ENCODE results near the gene ANAPC1. TPM values are rescaled to one million over a fixed set of nuclear protein-coding genes. Genes with fewer than 3 reads are reported as not detected.

Gene ANAPC1, protein sequence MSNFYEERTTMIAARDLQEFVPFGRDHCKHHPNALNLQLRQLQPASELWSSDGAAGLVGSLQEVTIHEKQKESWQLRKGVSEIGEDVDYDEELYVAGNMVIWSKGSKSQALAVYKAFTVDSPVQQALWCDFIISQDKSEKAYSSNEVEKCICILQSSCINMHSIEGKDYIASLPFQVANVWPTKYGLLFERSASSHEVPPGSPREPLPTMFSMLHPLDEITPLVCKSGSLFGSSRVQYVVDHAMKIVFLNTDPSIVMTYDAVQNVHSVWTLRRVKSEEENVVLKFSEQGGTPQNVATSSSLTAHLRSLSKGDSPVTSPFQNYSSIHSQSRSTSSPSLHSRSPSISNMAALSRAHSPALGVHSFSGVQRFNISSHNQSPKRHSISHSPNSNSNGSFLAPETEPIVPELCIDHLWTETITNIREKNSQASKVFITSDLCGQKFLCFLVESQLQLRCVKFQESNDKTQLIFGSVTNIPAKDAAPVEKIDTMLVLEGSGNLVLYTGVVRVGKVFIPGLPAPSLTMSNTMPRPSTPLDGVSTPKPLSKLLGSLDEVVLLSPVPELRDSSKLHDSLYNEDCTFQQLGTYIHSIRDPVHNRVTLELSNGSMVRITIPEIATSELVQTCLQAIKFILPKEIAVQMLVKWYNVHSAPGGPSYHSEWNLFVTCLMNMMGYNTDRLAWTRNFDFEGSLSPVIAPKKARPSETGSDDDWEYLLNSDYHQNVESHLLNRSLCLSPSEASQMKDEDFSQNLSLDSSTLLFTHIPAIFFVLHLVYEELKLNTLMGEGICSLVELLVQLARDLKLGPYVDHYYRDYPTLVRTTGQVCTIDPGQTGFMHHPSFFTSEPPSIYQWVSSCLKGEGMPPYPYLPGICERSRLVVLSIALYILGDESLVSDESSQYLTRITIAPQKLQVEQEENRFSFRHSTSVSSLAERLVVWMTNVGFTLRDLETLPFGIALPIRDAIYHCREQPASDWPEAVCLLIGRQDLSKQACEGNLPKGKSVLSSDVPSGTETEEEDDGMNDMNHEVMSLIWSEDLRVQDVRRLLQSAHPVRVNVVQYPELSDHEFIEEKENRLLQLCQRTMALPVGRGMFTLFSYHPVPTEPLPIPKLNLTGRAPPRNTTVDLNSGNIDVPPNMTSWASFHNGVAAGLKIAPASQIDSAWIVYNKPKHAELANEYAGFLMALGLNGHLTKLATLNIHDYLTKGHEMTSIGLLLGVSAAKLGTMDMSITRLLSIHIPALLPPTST (N-terminal part only)
- total RNA-seq = 120 and 126 TPM in 2 replicates

GRCh38 chr2:111883661-111884591 lies at the start of gene ANAPC1:
Gene ANAPC1 (minus strand): TSS chr2:111884193. CDS start chr2:111880825, 3,368 bp downstream.
- H3K4me1 Mint-ChIP-seq (ENCODE audit: low read depth) = no peaks in the 10 kb centered on the region
- peaks cover 9% of the 10 kb centered on the region for H3K36me3 Mint-ChIP-seq (ENCODE audit: low read depth)
- intact Hi-C loops (cut with micrococcal nuclease) = loop anchor here (1.0 to 10.0 kb wide), 7 partner anchors 14 to 698 kb away; partner anchors contain the start of genes CHCHD5, MERTK, POLR1B and RGPD8
- no peaks in the 10 kb centered on the region for H3K9me3 Mint-ChIP-seq
- peak; percentile 84 for DNase-seq (ENCODE audit: low spot score)
- peaks cover 4% of the 10 kb centered on the region for H3K27me3 Mint-ChIP-seq (ENCODE audit: insufficient read depth)
- H3K27ac Mint-ChIP-seq = peak within 1 kb of the TSS; percentile 93
- H3K4me3 Mint-ChIP-seq = peak within 1 kb of the TSS; percentile 95

DNA sequence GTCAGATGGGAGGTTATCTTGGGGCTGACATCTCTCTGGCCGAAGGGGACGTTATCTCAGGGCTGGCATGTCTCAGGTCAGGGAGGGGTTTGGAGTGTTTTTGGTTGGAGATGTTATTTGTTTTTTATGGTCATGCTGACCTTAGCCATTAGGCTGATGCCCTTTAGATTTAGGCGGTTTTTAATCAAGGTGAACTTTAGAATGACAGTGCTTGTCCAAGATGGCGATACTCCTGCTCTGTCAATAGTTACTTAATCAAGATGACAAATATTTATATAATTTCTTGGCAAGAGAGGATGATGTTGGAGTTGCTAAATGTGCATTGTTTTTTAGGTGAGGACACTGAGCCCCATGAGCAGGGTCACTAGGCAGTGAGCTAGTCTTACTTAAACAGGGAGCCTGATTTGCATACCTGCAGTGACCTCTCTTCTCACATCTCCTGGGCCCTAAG lies 48.9 kb upstream of the ANAPC1 start:
- Mint-ChIP-seq H3K4me3 (no peak overlapping the region), H3K36me3 (ENCODE audit: low read depth) (no peaks in the 10 kb centered on the region), H3K27me3 (ENCODE audit: insufficient read depth) (peaks cover 10% of the 10 kb centered on the region), H3K4me1 (ENCODE audit: low read depth) (peaks cover 17% of the 10 kb centered on the region), H3K27ac (no peak overlapping the region), H3K9me3 (no peaks in the 10 kb centered on the region)
- intact Hi-C loops (cut with micrococcal nuclease) = no loop called here
- DNase-seq (ENCODE audit: low spot score) = no peak

DNA sequence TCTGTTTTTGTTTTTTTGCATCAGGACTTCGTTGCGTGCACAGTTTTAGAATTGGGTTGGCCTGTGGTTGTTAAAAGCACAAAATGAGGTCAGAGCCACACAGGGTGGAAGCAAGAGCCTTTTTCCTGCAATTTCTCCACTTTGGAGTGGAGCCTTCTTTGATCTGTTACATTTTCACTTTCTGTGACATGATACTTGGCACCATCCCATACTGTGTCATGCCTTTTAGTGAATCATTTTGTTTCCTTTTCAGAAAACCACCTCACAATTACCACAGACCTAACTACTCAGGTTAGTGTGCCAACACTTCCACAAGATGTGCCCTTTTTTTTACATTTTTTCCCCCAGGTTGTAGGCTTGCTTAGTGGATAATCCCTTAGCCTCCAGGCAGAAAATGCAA lies 46.9 kb upstream of the ANAPC1 start:
- H3K9me3 Mint-ChIP-seq = no peaks in the 10 kb centered on the region
- H3K27ac Mint-ChIP-seq = peak overlapping the region; percentile 46
- peaks cover 17% of the 10 kb centered on the region for H3K4me1 Mint-ChIP-seq (ENCODE audit: low read depth)
- H3K27me3 Mint-ChIP-seq (ENCODE audit: insufficient read depth) = peaks cover 8% of the 10 kb centered on the region
- intact Hi-C loops (cut with micrococcal nuclease) = loop anchor here (1.0 kb wide), 1 partner anchor 52 kb away; no protein-coding TSS in a partner anchor
- peak; percentile 16 for DNase-seq (ENCODE audit: low spot score)
- peak overlapping the region; percentile 13 for H3K4me3 Mint-ChIP-seq
- H3K36me3 Mint-ChIP-seq (ENCODE audit: low read depth) = no peaks in the 10 kb centered on the region

- peaks cover 7% of the 10 kb centered on the region for H3K27me3 Mint-ChIP-seq (ENCODE audit: insufficient read depth)
- H3K36me3 Mint-ChIP-seq (ENCODE audit: low read depth) = no peaks in the 10 kb centered on the region
- H3K4me1 Mint-ChIP-seq (ENCODE audit: low read depth) = peaks cover 17% of the 10 kb centered on the region
- DNase-seq (ENCODE audit: low spot score) = no peak
- H3K4me3 Mint-ChIP-seq = no peak overlapping the region
- no peaks in the 10 kb centered on the region for H3K9me3 Mint-ChIP-seq
- peak overlapping the region; percentile 18 for H3K27ac Mint-ChIP-seq
- intact Hi-C loops (cut with micrococcal nuclease) = no loop called here
Observed at GRCh38 chr2:111930409-111930808, 46.4 kb upstream of the ANAPC1 start.

- Mint-ChIP-seq H3K36me3 (ENCODE audit: low read depth) (no peaks in the 10 kb centered on the region), H3K4me1 (ENCODE audit: low read depth) (peaks cover 23% of the 10 kb centered on the region), H3K27ac (no peak overlapping the region), H3K4me3 (no peak overlapping the region), H3K9me3 (no peaks in the 10 kb centered on the region), H3K27me3 (ENCODE audit: insufficient read depth) (peaks cover 5% of the 10 kb centered on the region)
- intact Hi-C loops (cut with micrococcal nuclease) = no loop called here
- no peak for DNase-seq (ENCODE audit: low spot score)
Observed at GRCh38 chr2:111927723-111928122, 43.7 kb upstream of the ANAPC1 start.

GRCh38 chr2:111924617-111925107 lies 40.7 kb upstream of the ANAPC1 start:
- DNase-seq (ENCODE audit: low spot score) = no peak
- Mint-ChIP-seq H3K36me3 (ENCODE audit: low read depth) (no peaks in the 10 kb centered on the region), H3K27ac (no peak overlapping the region)

DNA sequence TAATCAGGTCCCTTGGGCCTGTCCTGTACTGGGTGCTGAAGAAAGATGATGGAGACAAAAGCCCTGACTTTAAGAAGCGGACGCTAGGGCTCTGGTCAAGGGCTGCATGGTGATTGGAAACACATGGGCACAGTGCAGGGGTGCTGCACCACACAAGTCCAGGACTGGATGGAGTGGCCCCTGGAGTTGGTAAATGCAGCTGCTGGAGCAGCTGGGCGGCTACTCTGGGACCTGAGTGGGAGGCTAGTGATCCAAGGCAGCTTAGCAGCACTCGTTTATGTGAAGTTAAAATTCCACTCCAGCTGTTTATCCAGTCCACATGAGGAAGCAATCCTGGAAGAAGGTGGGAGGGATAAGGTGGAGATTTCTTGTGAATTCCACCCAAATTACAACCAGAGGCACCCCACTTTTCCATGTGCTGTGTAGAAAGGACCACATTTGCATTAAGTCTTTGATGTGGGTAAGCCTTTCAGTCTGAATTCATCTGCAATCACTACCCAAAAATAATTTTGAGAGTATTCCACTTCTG lies 39.3 kb upstream of the ANAPC1 start:
- peaks cover 6% of the 10 kb centered on the region for H3K4me1 Mint-ChIP-seq (ENCODE audit: low read depth)
- no peaks in the 10 kb centered on the region for H3K36me3 Mint-ChIP-seq (ENCODE audit: low read depth)
- peaks cover 2% of the 10 kb centered on the region for H3K27me3 Mint-ChIP-seq (ENCODE audit: insufficient read depth)
- DNase-seq (ENCODE audit: low spot score) = no peak
- no peaks in the 10 kb centered on the region for H3K9me3 Mint-ChIP-seq
- intact Hi-C loops (cut with micrococcal nuclease) = no loop called here
- H3K27ac Mint-ChIP-seq = no peak overlapping the region
- H3K4me3 Mint-ChIP-seq = no peak overlapping the region

More at GRCh38 chr2:111924617-111925107, 40.7 kb upstream of the ANAPC1 start:
- no peaks in the 10 kb centered on the region for H3K9me3 Mint-ChIP-seq
- no peak overlapping the region for H3K4me3 Mint-ChIP-seq
- intact Hi-C loops (cut with micrococcal nuclease) = no loop called here
- H3K4me1 Mint-ChIP-seq (ENCODE audit: low read depth) = peaks cover 7% of the 10 kb centered on the region
- H3K27me3 Mint-ChIP-seq (ENCODE audit: insufficient read depth) = peaks cover 2% of the 10 kb centered on the region

GRCh38 chr2:111919794-111920608 lies 36.0 kb upstream of the ANAPC1 start:
- H3K4me1 Mint-ChIP-seq (ENCODE audit: low read depth) = peaks cover 6% of the 10 kb centered on the region
- no peaks in the 10 kb centered on the region for H3K9me3 Mint-ChIP-seq
- intact Hi-C loops (cut with micrococcal nuclease) = no loop called here
- H3K27me3 Mint-ChIP-seq (ENCODE audit: insufficient read depth) = peaks cover 3% of the 10 kb centered on the region
- no peak for DNase-seq (ENCODE audit: low spot score)
- H3K4me3 Mint-ChIP-seq = no peak overlapping the region
- no peak overlapping the region for H3K27ac Mint-ChIP-seq
- H3K36me3 Mint-ChIP-seq (ENCODE audit: low read depth) = no peaks in the 10 kb centered on the region

DNA sequence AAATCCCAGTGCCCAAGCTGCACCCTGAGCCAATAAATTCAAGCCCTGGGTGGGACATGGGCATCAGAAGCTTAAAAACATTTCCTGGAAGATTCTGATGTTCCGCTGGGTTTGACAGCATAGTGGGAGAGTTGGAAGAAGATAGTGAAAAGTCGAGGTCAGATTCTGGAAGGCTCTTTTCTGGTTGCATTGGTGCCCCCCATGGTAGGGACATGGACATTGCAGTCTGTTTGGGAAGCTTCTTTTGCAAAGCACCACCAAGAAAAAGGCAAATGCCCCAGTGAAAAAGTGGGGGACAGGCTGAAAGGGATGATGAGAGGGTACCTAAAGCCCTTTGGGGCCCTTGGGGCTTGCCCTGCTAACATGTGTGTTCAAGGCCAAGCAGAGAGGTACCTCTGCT lies 35.4 kb upstream of the ANAPC1 start:
- H3K9me3 Mint-ChIP-seq = no peaks in the 10 kb centered on the region
- H3K27ac Mint-ChIP-seq = no peak overlapping the region
- DNase-seq (ENCODE audit: low spot score) = no peak
- H3K4me3 Mint-ChIP-seq = no peak overlapping the region
- no peaks in the 10 kb centered on the region for H3K36me3 Mint-ChIP-seq (ENCODE audit: low read depth)
- H3K27me3 Mint-ChIP-seq (ENCODE audit: insufficient read depth) = peaks cover 5% of the 10 kb centered on the region
- peaks cover under 1% of the 10 kb centered on the region for H3K4me1 Mint-ChIP-seq (ENCODE audit: low read depth)
- intact Hi-C loops (cut with micrococcal nuclease) = no loop called here

DNA sequence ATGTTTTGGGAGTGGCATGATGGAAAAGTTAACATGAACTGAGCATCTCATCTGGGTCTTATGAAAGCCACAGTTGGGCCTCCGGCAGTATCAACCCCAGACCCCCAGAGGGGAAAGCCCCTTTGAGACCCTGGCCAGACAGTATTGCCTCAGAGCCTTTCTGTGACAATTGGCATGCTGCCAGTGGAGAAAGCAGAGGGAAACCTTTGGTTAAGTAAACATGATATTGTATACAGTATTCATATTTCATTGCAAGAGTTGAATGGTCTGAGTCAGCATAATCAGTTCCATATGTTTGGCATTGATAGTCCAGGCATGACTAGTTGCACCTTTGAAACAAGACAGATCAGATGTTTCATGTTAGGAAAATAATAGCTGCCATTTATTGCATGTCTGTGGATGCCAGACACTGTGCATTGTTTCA lies 34.4 kb upstream of the ANAPC1 start:
- Mint-ChIP-seq H3K4me3 (no peak overlapping the region), H3K9me3 (no peaks in the 10 kb centered on the region)

DNA sequence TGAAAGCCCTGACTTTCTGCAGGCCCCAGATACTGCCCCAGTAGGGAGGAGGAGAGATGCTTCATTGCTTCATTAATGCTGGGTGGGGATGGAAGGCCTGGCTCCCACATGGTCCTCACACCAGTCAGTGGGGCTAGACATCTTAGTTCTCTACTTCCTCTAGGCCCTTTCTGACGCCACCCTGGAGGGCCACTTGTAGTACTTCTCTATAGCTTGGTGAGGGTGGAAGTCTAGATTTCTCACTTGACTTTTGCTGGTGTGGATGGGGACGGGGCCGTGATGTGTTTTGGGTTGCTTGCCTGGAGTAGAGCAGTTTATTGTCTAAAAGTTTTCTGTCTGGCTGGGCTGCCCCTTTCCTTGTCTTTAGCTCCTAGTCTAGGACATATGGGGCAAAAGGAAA lies 33.1 kb upstream of the ANAPC1 start:
- Mint-ChIP-seq H3K27me3 (ENCODE audit: insufficient read depth) (peaks cover 5% of the 10 kb centered on the region), H3K4me1 (ENCODE audit: low read depth) (no peaks in the 10 kb centered on the region), H3K4me3 (no peak overlapping the region), H3K27ac (no peak overlapping the region), H3K9me3 (no peaks in the 10 kb centered on the region), H3K36me3 (ENCODE audit: low read depth) (no peaks in the 10 kb centered on the region)
- intact Hi-C loops (cut with micrococcal nuclease) = no loop called here
- DNase-seq (ENCODE audit: low spot score) = no peak

More for the DNA sequence above, 34.4 kb upstream of the ANAPC1 start:
- Mint-ChIP-seq H3K27me3 (ENCODE audit: insufficient read depth) (peaks cover 5% of the 10 kb centered on the region), H3K36me3 (ENCODE audit: low read depth) (no peaks in the 10 kb centered on the region), H3K27ac (no peak overlapping the region), H3K4me1 (ENCODE audit: low read depth) (no peaks in the 10 kb centered on the region)
- DNase-seq (ENCODE audit: low spot score) = no peak
- intact Hi-C loops (cut with micrococcal nuclease) = no loop called here
